ENCODE measurements around the gene STK40. TPM values are rescaled to one million over a fixed set of nuclear protein-coding genes. Genes with fewer than 3 reads are reported as not detected.

The STK40 gene
- total RNA-seq, 1 donor from 2014 or later: 73.5 TPM

DNA sequence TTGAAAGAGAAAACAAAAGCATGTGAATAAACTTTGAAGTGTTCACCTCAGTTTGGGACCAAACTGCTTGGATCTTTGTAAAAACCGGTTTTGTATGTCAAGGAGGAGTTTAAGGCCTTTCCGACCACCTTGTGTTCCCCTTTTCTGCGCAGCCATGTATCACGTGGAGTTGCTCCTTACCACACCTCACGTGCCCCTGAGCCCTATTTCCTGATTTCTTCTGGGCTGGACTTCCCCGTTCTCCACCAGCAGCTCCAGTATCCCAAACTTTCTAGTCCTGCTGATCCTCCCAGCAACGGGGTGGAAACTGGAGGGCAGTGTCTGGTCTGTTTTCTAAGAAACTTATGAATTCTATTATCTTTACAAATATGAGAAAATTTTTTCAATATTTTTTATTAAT, 81.2 kb downstream of the STK40 start:
- ATAC-seq (ENCODE audit: poor library complexity): no peak

DNA sequence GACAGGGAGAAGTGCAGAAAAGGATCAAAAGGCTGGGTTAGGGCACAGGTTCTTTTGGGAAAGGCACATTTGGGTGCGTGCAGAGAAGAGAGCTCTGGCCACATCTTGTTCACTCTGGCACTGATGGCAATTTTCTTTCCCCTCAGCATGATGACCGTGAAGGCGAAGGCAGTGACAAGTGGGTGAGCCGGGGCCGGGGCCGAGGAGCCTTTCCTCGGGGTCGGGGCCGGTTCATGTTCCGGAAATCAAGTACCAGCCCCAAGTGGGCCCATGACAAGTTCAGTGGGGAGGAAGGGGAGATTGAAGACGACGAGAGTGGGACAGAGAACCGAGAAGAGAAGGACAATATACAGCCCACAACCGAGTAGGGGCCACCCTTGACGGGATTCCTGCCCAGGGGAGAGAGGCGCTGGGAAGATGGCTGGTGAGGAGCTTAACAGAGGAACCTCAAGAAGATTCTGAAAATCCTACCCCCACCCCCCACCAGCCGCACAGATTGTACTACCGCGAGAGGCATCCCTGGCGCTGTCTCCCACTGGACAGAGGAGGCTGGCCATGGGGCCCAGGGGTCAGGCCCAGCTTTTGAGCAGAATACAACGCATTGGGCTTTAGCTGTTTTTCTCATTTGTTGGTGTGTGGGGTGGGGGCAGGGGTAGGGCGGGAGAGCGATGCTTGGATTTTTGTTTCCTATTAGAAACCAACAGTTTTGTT, 81.9 kb downstream of the STK40 start:
- intact Hi-C loops (cut with DNase I): no loop called here
- ATAC-seq (ENCODE audit: poor library complexity) (no peak), DNase-seq (no peak)

More for the DNA sequence above, 81.2 kb downstream of the STK40 start:
- intact Hi-C loops (cut with DNase I): no loop called here
- no peak for DNase-seq

DNA sequence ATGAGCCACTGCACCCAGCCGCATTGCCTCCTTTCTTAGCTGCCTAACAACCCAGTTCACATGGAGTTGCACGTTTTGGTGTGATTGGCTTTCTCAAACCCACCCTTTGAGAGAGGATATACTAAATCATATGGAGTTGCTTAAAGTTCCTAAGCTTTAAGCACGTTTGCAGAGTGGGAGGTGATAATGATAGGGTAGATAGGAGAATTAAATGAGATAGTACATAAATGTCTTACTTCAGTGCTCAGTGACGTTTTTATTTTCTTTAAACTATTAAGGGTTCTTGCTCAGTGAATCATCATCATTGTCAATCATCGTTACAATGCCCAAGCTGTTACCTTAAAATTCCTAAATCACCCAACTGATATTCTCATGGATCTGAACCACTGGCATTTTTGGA, 82.5 kb downstream of the STK40 start:
- intact Hi-C loops (cut with DNase I): no loop called here
- DNase-seq: no peak
- no peak for ATAC-seq (ENCODE audit: poor library complexity)

DNA sequence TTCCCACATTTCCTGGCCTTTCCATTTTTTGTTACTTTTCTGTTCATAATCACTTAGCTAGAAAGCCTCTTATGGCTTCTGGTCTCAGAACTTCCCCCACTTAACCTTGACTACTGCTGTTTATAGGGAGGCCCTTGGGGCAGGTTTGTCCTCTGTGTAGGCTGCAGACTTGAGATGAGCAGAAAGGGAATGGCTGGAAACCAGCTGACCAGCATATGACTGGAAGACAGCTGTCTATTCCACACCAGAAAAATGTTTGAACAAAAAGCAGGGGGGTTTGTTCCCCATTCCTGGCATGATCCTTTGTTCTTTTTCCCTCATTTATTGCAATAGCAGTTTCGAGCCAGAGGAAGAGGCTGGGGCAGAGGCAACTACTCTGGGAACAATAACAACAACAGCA, 84.5 kb downstream of the STK40 start:
- no peak for ATAC-seq (ENCODE audit: poor library complexity)
- intact Hi-C loops (cut with DNase I): no loop called here

DNA sequence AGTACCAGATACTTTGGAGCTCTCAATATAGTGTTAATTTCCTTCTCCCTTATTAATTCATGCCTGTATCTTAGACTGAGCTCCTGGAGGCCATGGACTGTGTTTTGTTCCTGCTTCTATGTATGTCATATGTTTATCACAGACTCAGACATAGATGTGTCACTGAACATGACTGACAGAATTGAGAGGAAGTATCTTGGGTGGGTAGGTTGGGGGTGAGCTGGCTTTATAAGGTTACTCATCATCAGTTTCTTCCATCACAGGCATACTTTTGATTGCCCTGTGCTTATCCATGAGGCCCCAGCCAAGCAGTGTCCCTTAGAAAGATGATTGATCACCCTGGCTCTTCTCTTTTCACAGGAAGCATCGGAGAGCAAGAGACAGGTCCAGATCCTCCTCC, 85.2 kb downstream of the STK40 start:
- ATAC-seq (ENCODE audit: poor library complexity) (no peak), DNase-seq (no peak)
- intact Hi-C loops (cut with DNase I): no loop called here

More for the DNA sequence above, 84.5 kb downstream of the STK40 start:
- DNase-seq: no peak

DNA sequence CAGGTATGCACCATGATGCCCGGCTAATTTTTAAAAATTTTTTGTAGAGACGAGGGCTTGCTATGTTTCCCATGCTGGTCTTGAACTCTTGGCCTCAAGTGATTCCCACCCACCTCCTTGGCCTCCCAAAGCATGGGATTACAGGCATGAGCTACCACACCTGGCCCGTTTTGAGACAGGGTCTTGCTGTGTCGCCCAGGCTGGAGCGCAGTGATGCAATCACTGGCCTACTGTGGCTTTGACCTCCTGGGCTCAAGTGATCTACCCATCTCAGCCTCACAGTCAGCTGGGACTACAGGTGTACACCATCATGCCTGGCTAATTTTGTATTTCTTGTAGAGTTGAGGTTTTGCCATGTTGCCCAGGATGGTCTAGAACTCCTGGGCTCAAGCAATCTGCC, 87.1 kb downstream of the STK40 start:
- ATAC-seq (ENCODE audit: poor library complexity): no peak
- intact Hi-C loops (cut with DNase I): no loop called here

DNA sequence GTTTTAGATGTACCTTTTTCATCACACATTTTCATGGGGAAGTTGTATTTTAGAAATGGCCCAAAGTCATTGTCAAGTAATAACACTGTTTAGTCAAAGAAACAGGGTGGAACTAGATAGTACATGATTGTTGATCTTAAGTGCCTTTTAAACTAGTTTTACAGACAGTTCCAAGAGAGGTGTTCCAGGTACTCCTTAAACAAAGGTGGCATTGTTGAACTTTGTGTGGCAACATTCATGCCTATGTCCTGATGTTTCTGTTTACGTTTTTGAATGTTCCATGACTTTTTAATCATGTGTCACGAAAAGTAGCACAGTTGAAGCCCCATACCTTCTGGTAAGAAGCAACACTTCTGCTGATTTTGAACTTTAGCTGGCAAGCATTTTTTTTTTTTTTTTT, 88.7 kb downstream of the STK40 start:
- intact Hi-C loops (cut with DNase I): no loop called here
- ATAC-seq (ENCODE audit: poor library complexity) (no peak), DNase-seq (no peak)

More for the DNA sequence above, 87.1 kb downstream of the STK40 start:
- DNase-seq: no peak

DNA sequence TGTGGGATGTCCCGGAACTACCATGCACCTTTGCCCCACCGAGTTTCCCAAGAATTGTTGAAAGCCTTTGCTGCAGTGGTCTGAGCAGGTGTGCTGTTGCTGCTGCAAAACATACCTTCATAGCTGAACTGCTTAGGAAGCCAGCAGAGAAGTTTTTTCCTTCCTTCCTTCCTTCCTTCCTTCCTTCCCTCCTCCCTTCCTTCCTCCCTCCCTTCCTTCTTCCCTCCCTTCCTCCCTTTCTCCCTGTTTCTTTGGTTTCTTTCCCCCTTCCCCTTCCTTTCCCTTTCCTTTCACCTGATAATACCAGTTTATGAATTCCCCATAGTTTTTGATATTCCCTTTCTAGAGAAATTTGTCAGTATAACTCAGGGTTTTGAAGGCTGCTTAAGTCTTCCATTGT, 90.3 kb downstream of the STK40 start:
- no peak for ATAC-seq (ENCODE audit: poor library complexity)
- intact Hi-C loops (cut with DNase I): no loop called here
- DNase-seq: no peak

Other genes with a start within 250 kb of the STK40 start
- gene TRAPPC3, start 236.4 kb downstream of the STK40 start, total RNA-seq: 59.6 TPM
- gene MAP7D1, start 229.8 kb downstream of the STK40 start, total RNA-seq: 390 TPM
- gene THRAP3, start 161.5 kb downstream of the STK40 start, total RNA-seq: 57.6 TPM
- 1.3 TPM for gene SH3D21, start 79.6 kb downstream of the STK40 start, total RNA-seq
- gene EVA1B, start 62.3 kb downstream of the STK40 start, total RNA-seq: 10.8 TPM
- 57.0 TPM for gene LSM10, start 12.0 kb upstream of the STK40 start, total RNA-seq
- 7.4 TPM for gene OSCP1, start 64.5 kb upstream of the STK40 start, total RNA-seq
- gene MRPS15, start 78.5 kb upstream of the STK40 start, total RNA-seq: 110 TPM
- gene CSF3R, start 97.0 kb upstream of the STK40 start, total RNA-seq: 3.3 TPM

Data from Right ventricle myocardium superior (tissue), 1 donor.